NCI-H1048 (cell line): ENCODE results near the gene NADSYN1.

Experiments used
- DNase-seq: peaks from one replicate; lab custom pipeline; 2025; lab: John Stamatoyannopoulos, UW

The NADSYN1 gene

DNA sequence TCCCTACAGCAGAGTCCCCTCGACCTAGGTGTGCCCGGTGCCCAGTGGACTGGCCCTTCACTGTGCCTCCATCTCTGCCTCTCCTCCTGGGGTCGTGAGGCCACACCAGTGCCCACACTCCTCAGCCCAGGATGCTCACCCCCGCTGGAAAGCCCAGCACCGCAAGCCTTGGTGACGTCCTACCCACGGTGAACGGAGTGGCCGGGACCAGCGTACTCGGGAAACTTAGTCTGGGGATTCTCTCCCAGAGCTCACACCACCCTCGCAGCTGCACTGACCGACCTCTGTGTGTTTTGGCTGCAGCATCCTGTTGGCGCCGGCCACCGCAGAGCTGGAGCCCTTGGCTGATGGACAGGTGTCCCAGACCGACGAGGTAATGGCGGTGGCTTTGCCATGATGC, 38.5 kb downstream of the NADSYN1 start:
- DNase-seq: no peak

DNA sequence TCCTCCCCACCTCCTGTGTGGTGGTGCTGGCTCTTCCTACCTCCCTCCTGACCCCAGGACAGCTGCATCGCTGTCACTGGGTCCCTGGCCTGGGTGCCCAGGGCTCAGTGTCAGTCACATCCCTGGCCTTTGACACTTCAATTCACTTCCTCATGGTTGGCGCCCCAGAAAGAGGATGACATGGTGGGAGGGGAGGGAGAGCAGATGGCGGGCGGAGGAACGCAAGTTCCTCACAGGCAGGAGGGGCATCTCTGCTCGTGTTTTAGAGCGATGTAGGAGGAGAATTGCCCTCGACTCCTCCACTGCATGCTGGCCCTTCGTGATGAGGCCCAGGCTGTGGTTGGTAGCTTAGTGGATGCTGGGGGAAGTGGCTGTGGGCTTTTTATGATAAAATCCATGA, 38.9 kb downstream of the NADSYN1 start:
- DNase-seq: no peak

DNA sequence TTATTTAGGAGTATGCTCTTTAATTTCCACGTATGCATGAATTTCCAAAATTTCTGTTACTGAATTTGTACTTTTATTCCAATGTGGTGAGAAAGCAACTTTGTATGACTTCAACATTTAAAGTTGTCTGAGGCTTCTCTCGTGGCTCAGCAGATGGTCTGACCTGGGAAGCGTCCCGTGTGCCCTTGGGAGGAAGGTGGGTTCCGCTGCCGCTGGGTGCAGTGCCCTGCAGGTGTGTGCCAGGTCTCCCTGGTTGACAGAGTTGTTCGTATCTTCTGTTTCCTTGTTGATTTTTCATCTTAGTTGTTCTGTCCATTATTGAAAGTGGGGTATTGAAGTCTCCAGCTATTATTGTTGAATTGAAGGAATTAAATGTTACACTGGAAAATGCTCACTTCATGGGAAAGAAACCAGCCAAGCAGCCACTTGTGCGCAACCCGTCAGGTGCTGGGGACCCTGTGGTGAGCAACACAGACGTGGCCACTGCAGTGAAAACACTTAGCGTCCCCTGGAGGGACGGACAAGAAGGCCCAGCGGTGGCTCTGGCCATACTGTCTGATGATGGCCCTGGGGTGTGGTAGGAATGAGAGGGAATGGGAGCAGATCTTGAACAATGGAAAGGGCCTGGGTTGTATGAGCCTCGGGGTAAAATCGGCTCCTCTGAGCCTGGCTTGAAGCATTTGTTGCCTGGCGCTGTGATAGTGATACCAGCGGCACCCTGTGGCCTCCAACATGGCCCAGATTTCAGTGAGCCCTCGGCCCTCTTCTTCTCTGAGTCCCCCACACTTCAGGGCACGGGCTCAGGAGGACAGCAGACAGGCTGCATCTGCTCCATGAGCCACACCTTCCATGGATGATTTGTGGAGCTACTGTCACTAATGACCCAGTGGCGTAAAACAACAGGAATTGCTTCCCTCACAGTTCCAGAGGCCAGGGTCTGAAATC, 42.6 kb downstream of the NADSYN1 start:
- no peak for DNase-seq

DNA sequence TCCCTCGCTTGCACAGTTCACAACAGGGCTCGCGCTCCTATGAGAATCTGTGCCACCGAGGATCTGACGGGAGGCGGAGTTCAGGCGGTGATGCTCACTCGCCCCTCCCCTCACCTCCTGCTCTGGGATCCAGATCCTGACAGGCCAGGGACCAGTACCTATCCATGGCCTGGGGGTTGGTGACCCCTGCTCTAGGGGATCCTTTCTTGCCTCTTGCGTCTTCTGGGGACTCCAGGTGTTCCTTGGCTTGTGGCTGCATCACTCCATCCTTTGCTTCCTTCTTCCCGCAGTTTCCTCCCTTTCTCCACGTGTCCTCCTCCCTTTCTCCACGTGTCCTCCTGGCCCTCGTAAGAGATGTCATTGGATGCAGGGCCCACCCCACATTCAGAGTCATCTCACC, 43.4 kb downstream of the NADSYN1 start:
- no peak for DNase-seq

GRCh38 chr11:71498091-71498490, 45.1 kb downstream of the NADSYN1 start:
- no peak for DNase-seq

GRCh38 chr11:71499125-71499524, 46.1 kb downstream of the NADSYN1 start:
- DNase-seq: no peak

- no peak for DNase-seq
Measured at GRCh38 chr11:71499546-71499945, 46.5 kb downstream of the NADSYN1 start.

GRCh38 chr11:71500601-71501021, 47.6 kb downstream of the NADSYN1 start:
- no peak for DNase-seq

GRCh38 chr11:71501071-71501985, 48.3 kb downstream of the NADSYN1 start:
- no peak for DNase-seq

- DNase-seq: no peak
Measured at GRCh38 chr11:71502026-71502425, 49.0 kb downstream of the NADSYN1 start.

GRCh38 chr11:71502871-71503435, 50.0 kb downstream of the NADSYN1 start:
- DNase-seq: no peak

GRCh38 chr11:71504531-71504930, 51.5 kb downstream of the NADSYN1 start:
- DNase-seq: no peak

- DNase-seq: no peak
Measured at GRCh38 chr11:71505001-71505400, 52.0 kb downstream of the NADSYN1 start.

DNA sequence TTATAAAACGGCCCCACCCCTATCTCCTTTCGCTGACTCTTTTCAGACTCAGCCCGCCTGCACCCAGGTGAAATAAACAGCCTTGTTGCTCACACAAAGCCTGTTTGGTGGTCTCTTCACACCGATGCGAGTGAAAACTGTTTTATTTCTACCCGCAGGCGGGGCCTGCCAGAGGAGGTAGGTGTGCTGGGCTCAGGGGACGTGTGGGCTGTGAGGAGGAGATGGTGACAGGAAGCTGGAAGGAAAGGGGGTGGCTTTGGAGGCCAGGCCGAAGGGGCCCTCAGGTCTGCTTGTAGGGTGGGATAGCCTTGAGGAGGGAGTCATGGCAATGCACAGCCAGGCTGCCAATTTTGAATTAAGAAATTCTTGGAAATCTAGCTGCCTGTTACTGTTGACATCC, 52.8 kb downstream of the NADSYN1 start:
- no peak for DNase-seq

GRCh38 chr11:71507102-71507501, 54.1 kb downstream of the NADSYN1 start:
- no peak for DNase-seq

DNA sequence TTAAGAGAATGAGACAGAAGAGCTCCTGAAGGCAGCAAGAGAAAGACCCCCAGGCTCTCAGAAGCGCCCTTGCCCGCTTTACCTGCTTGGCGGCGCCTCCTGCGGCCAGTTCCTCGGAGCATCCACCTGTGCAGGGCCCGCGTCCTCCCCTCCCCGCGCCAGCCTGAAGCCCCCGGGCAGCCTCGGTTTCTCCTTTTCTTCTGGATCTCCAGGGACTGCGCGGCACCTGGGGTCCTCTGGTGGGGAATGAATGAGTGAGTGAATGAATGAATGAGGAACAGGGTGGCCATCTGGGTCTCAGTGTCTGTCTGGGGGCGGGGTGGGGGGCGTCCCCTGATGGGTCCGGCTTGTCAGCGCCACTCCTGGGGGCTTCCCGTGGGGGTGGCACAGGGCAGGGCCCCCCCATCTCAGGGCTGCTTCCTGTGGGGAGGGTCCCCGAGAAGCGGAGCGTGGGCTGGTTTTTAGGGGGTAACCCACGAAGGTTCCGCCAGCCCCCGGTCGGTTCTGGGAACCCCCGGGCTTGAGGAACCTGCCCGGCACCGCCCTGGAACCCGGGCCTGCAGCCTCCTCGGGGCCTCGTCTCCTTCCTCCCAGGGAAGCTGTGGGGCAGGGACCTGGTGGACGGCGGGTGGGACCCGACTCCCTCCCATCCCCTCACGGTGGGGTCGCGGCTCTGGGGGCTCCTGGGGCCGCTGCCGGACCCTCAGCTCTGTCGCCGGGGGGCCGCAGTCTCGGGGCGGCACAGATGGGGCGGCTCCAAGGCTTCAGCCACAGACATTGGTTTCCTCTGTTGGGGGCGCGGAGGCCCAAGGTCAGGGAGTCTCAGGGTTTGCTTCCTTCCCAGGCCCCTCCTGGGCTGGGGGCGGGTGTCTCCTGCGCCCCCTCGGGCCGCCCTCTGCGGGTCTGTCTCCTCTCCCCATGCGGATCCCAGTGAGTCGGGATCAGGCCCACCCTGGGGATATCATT, 65.8 kb downstream of the NADSYN1 start:
- DNase-seq: no peak

DNA sequence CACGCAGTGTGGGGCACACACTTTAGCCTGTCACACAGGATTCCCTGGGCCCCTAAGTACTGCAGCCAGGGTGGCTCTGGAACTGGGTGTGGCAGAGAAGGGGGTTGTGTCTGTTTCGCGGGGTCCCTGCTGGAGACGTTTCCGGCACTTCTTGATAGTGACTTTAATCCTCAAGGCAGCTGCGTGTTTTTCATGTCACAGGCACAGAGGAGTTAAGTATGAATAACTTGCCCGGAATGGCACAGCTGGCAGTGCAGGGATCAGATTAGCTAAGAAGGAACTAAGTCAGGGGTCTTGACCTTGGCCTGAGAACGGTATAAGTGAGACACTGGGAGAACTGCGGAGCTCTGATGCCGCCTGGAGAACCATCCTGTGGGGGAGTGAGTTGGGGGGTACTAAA, 66.5 kb downstream of the NADSYN1 start:
- no peak for DNase-seq

- DNase-seq: no peak
Measured at GRCh38 chr11:71525188-71525937, 72.4 kb downstream of the NADSYN1 start.

- no peak for DNase-seq
Measured at GRCh38 chr11:71525938-71526495, 73.0 kb downstream of the NADSYN1 start.
